Activated CD8-positive, alpha-beta T cell treated with anti-CD3 and anti-CD28 coated beads for 36 hours (primary cell): ENCODE data around the gene OCRL. TPM values are rescaled to one million over a fixed set of nuclear protein-coding genes. Genes with fewer than 3 reads are reported as not detected.
A peak's percentile ranks its signal among the peaks of the same experiment; 100 is the strongest.

Experiments used
- ATAC-seq: fragments of 200-7000 bp; cut with Tn5 transposase; one replicate; pipeline ENCODE4 v1.10.0; 2021; ENCODE audit warnings: mild to moderate bottlenecking, moderate library complexity
- CTCF ChIA-PET: fragments of 350-600 bp; sonication (Branson Sonifier 250); formaldehyde crosslinking; loops from one replicate; lab custom pipeline; 2021; ENCODE audit warnings: antibody characterized with exemption; lab: Charles Lee
- POLR2A ChIA-PET: fragments of 350-600 bp; sonication (Branson Sonifier 250); formaldehyde crosslinking; loops from one replicate; lab custom pipeline; 2021; ENCODE audit warnings: antibody characterized with exemption; lab: Charles Lee
- DNase-seq: peaks from one replicate; pipeline ENCODE4 v3.0.0-alpha.2; 2020
- H3K27ac Mint-ChIP-seq: one replicate; pipeline ENCODE4 v1.8.0; 2021; ENCODE audit warnings: mild to moderate bottlenecking, mixed read lengths
- H3K27me3 Mint-ChIP-seq: one replicate; pipeline ENCODE4 v1.8.0; 2021; ENCODE audit warnings: mixed read lengths
- H3K36me3 Mint-ChIP-seq: one replicate; pipeline ENCODE4 v1.8.0; 2021; ENCODE audit warnings: low read depth, mixed read lengths
- H3K4me1 Mint-ChIP-seq: one replicate; pipeline ENCODE4 v1.8.0; 2021; ENCODE audit warnings: low read depth, mixed read lengths
- H3K4me3 Mint-ChIP-seq: one replicate; pipeline ENCODE4 v1.8.0; 2021; ENCODE audit warnings: mild to moderate bottlenecking, moderate library complexity, mixed read lengths
- H3K9me3 Mint-ChIP-seq: one replicate; pipeline ENCODE4 v1.8.0; 2021; ENCODE audit warnings: mixed read lengths
- CTCF ChIP-seq: fragments of 200-600 bp; IDR thresholded peaks from one replicate; pipeline ENCODE4 v1.8.0; 2022; ENCODE audit warnings: antibody characterized with exemption, mild to moderate bottlenecking
- intact Hi-C: fragments of 100-400 bp; cut with micrococcal nuclease; formaldehyde crosslinking; loops from one replicate; pipeline ENCODE4 v1.10.0; 2022
- total RNA-seq, 2 experiments: library from RNA; stranded (reverse); gene quantifications; one replicate each; pipeline ENCODE4 v1.2.3, GENCODE V29; 2021

OCRL gene
- total RNA-seq, 2 experiments from 2014 or later: 2.0 to 2.2 TPM

- POLR2A ChIA-PET: interaction anchor here (0.6 to 1.2 kb wide), 3 partner anchors 40 to 424 kb away, joined by 3 read pairs; no protein-coding TSS in a partner anchor
- intact Hi-C loops: loop anchor here (10.0 kb wide), 2 partner anchors 87 to 187 kb away; no protein-coding TSS in a partner anchor
- Mint-ChIP-seq H3K4me3 (no peak overlapping the region), H3K9me3 (no peaks in the 10 kb centered on the region), H3K27ac (peak overlapping the region; percentile 42), H3K4me1 (peaks cover 2% of the 10 kb centered on the region), H3K27me3 (no peaks in the 10 kb centered on the region), H3K36me3 (no peaks in the 10 kb centered on the region)
- CTCF ChIA-PET: interaction anchor here (0.6 to 7.1 kb wide), 23 partner anchors 9 to 404 kb away, joined by 3 to 57 read pairs (median 3); partner anchors contain the start of gene APLN
- TF ChIP-seq CTCF: peak; percentile 76
- peak; percentile 78 for DNase-seq
- ATAC-seq: peak; percentile 87
Measured at GRCh38 chrX:129637217-129638109, 97.4 kb downstream of the OCRL start.

- Mint-ChIP-seq H3K36me3 (no peaks in the 10 kb centered on the region), H3K4me3 (no peak overlapping the region), H3K27ac (no peak overlapping the region), H3K4me1 (peaks cover 2% of the 10 kb centered on the region), H3K9me3 (no peaks in the 10 kb centered on the region), H3K27me3 (no peaks in the 10 kb centered on the region)
- ChIA-PET POLR2A (no interaction called here), CTCF (interaction anchor here (1.0 to 7.1 kb wide), 5 partner anchors 16 to 286 kb away, joined by 3 to 57 read pairs (median 6); partner anchors contain the start of gene APLN)
- DNase-seq (no peak), ATAC-seq (no peak)
- intact Hi-C loops: loop anchor here (10.0 kb wide), 2 partner anchors 86 to 186 kb away; no protein-coding TSS in a partner anchor
- no peak for TF ChIP-seq CTCF
Measured at GRCh38 chrX:129638917-129639316, 98.9 kb downstream of the OCRL start.

- no peak for DNase-seq
- Mint-ChIP-seq H3K27ac (no peak overlapping the region), H3K9me3 (no peaks in the 10 kb centered on the region), H3K27me3 (no peaks in the 10 kb centered on the region), H3K36me3 (no peaks in the 10 kb centered on the region), H3K4me1 (peaks cover 2% of the 10 kb centered on the region), H3K4me3 (no peak overlapping the region)
- CTCF ChIA-PET: interaction anchor here (1.0 to 7.1 kb wide), 4 partner anchors 48 to 111 kb away, joined by 3 to 57 read pairs (median 4); no protein-coding TSS in a partner anchor
- POLR2A ChIA-PET: no interaction called here
- intact Hi-C loops: no loop called here
- ATAC-seq: no peak
- no peak for TF ChIP-seq CTCF
Measured at GRCh38 chrX:129640737-129641136, 100.7 kb downstream of the OCRL start.

GRCh38 chrX:129641469-129641868, 101.4 kb downstream of the OCRL start:
- H3K27ac Mint-ChIP-seq: no peak overlapping the region
- H3K4me1 Mint-ChIP-seq: peaks cover 2% of the 10 kb centered on the region
- ChIA-PET CTCF (interaction anchor here (7.1 kb wide), 1 partner anchor 85 kb away, joined by 57 read pairs; no protein-coding TSS in a partner anchor), POLR2A (no interaction called here)
- H3K36me3 Mint-ChIP-seq: no peaks in the 10 kb centered on the region
- intact Hi-C loops: no loop called here
- H3K4me3 Mint-ChIP-seq: no peak overlapping the region
- H3K9me3 Mint-ChIP-seq: no peaks in the 10 kb centered on the region
- no peaks in the 10 kb centered on the region for H3K27me3 Mint-ChIP-seq
- DNase-seq: no peak
- ATAC-seq: no peak
- no peak for TF ChIP-seq CTCF

- no peak for TF ChIP-seq CTCF
- Mint-ChIP-seq H3K9me3 (no peaks in the 10 kb centered on the region), H3K4me3 (no peak overlapping the region), H3K36me3 (no peaks in the 10 kb centered on the region), H3K27me3 (no peaks in the 10 kb centered on the region), H3K27ac (no peak overlapping the region), H3K4me1 (peaks cover 2% of the 10 kb centered on the region)
- DNase-seq (no peak), ATAC-seq (no peak)
- intact Hi-C loops: no loop called here
- CTCF ChIA-PET: interaction anchor here (7.1 kb wide), 1 partner anchor 84 kb away, joined by 57 read pairs; no protein-coding TSS in a partner anchor
- POLR2A ChIA-PET: no interaction called here
Measured at GRCh38 chrX:129641941-129642340, 101.9 kb downstream of the OCRL start.
